DMS153 treated with DMSO at 0.1 percent for 48 hours (cell line): ENCODE measurements around the gene AS3MT.
A peak's percentile ranks its signal among the peaks of the same experiment; 100 is the strongest.
"Not testable (repeated sequence)": the region's sequence is repeated elsewhere in the genome, so short reads cannot be mapped to it uniquely, and the experiment has no call there.

ENCODE experiments used
- DNase-seq: peaks from one replicate; lab custom pipeline; 2025; ENCODE audit not compliant: unreplicated experiment; lab: John Stamatoyannopoulos, UW

Gene AS3MT

DNA sequence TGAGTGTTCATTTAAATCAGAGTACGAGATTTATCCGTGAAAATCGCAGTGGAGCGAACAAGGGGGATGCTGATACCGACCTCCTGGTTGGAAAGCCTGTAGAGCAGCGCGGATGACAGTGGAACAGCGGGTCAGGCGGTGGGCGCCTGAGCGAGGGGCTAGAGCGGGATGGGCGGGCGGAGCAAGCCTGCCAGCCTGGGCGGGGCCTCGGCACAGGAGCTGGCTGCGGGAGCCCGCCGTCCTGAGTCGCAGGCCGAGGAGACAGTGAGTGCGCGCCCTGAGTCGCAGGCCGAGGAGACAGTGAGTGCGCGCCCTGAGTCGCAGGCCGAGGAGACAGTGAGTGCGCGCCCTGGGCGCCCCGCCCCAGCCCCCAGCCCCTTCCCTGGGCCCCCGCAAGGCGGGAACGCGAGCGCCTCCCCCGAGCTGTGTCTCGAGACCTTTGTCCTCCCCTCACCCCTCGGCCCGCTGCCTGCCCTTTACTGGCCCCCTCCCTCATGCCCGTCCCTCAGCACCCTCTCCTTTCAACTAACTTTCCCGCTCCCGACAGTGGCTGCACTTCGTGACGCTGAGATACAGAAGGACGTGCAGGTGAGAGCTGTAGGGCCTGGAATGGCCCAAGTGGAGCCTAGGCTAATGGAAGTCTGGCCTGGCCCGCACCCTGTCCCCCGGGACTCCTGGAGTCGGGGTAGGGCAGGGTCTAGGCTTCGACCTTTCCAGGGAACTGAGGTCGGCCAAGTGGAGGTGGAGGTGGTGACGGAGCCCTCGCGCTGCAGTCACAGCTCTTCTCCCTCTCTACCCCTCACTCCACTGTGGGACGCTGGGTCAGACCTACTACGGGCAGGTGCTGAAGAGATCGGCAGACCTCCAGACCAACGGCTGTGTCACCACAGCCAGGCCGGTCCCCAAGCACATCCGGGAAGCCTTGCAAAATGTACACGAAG lies at the start of gene AS3MT:
Gene AS3MT, plus strand, starts transcription at position 213 of the 941 bp plus-strand sequence. Its CDS starts 123 bp downstream, at position 336.
- DNase-seq, result no peak

- not testable (repeated sequence) for DNase-seq
These were observed 49.3 kb upstream of the AS3MT start for GRCh38 chr10:102820008-102820407.

- no peak for DNase-seq
These were observed 47.0 kb upstream of the AS3MT start for GRCh38 chr10:102822222-102822621.

GRCh38 chr10:102824664-102825063 lies 44.6 kb upstream of the AS3MT start:
- DNase-seq, result no peak

GRCh38 chr10:102826148-102826796 lies 43.0 kb upstream of the AS3MT start:
- no peak for DNase-seq

- DNase-seq, result no peak
These were observed 41.7 kb upstream of the AS3MT start for GRCh38 chr10:102827597-102827975.

GRCh38 chr10:102831322-102832071 lies 37.8 kb upstream of the AS3MT start:
- no peak for DNase-seq

GRCh38 chr10:102832248-102832647 lies 37.0 kb upstream of the AS3MT start:
- no peak for DNase-seq

- no peak for DNase-seq
These were observed 36.3 kb upstream of the AS3MT start for GRCh38 chr10:102832987-102833386.

DNA sequence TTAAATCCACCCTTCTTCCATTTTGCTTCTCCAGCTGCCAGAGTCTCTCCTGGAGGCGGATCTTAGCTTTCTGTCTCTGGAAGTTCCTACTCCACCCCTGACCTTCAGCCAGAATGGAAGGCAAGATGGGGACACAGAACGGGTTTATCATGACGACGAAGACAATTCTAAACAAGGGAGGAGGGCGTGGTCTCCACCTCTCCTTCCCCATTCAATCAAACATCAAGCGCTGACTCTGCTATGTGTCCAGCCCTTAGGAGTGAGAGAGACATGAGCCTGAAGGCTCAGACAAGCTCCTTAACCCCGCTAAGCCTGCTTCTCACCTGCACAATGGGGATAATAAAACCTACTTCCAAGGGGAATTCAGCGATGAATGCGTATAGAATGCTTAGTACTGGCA lies 35.1 kb upstream of the AS3MT start:
- no peak for DNase-seq

GRCh38 chr10:102835007-102835482 lies 34.2 kb upstream of the AS3MT start:
- DNase-seq, result peak; percentile 57

DNA sequence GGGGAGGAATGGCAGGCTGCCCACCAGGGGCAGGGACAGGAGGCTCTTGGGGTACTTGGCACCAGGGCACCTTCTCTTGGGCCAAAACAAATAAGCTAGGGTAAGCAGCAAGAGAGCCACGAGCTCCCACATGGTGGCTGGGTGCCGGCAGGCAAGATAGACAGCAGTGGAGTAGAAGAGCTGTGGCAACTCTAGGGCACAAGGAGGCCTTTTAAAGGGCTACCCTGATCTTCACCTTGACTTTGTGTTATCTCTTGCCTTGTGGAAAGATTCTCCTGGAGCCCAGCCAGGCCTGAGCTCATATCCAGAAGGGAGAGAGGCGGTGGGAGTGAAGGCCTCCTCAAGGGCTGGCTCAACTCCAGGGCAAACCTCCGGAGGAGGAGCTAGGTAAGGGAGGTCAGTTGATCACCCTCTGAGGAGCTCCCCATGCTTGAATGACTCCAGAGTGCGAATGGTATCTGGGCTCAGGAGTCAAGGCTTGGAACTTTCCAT lies 32.0 kb upstream of the AS3MT start, which contains the start of gene CYP17A1:
Gene CYP17A1, minus strand, starts transcription at position 184 of the 492 bp plus-strand sequence. Its CDS starts 52 bp downstream, at position 132.
- DNase-seq, result no peak

GRCh38 chr10:102838276-102838927 lies 30.9 kb upstream of the AS3MT start:
- DNase-seq, result not testable (repeated sequence)

DNA sequence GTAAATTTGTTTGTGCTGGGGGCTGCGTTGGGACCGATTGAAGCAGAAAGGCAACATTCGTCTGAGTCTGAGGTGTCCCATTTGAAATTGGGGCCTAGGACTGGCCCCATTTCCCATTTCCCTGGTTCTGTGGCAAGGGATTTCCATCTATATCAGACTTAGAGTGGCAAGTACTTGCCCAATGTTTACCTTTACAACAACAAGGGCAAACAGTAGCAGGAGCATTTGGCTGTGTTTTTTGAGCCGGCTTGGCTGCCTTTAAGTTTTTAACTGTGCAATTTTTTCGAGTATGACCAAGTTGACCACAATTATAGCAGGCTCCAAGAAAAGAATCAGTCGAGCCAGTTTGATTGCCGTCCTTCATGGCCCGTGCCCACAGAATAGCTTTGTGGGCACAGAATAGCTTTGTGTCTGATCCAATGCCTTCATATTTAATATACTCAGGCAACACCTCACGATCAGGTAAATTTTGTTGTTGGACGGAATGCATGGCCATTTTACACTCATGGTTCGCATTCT lies 27.4 kb upstream of the AS3MT start:
- DNase-seq, result no peak

DNA sequence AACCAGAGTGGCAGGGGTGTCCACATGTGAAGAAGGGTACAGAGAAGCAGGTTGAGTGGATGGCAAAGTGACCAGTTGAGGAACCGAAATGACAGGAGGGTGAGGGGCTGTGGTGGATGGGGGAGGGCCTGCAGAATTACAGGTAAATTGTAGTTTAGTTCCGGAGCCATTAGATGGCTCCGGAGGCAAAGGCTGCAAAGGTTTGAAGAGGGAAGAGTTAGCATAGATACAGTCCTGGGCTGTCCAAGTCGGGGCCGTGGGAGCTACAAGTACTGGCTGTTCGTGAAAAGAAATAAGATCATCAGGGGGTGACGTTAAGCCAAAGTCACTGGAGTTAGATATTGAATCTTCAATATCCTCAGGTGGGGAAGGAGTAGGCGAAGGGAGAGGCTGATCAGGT lies 26.1 kb upstream of the AS3MT start:
- DNase-seq, result not testable (repeated sequence)

- DNase-seq, result not testable (repeated sequence)
These were observed 25.0 kb upstream of the AS3MT start for GRCh38 chr10:102844190-102844776.

DNA sequence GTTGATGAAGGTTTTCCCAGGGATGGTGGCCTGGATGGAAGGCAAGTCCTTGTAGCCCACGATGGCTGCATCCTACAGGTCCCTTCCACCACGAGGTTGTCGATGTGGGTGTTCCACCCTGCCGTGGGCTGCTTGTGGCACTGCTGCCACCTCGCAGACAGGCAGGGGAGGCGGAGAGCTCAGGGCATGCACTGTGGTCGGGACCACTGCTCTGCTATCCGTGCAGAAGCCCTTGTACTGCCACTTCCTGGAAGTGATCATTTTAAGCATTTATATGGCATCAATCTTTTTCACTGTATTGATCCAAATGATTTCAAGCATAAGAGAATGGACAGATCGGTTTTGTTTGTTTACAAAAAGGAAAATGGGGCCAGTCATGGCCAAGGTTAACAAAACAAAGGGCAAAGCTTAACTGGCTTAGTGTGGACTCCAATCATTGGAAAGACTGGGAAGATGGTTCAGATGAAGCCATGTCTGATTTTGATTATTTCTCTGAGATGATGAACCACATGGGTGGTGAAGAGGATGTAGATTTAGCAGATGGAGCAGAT lies 23.8 kb upstream of the AS3MT start:
- DNase-seq, result no peak

- no peak for DNase-seq
These were observed 19.2 kb upstream of the AS3MT start for GRCh38 chr10:102850025-102850518.

- not testable (repeated sequence) for DNase-seq
These were observed 16.0 kb upstream of the AS3MT start for GRCh38 chr10:102853237-102853636.
